ENCODE measurements around the gene ABCG5.

The ABCG5 gene

DNA sequence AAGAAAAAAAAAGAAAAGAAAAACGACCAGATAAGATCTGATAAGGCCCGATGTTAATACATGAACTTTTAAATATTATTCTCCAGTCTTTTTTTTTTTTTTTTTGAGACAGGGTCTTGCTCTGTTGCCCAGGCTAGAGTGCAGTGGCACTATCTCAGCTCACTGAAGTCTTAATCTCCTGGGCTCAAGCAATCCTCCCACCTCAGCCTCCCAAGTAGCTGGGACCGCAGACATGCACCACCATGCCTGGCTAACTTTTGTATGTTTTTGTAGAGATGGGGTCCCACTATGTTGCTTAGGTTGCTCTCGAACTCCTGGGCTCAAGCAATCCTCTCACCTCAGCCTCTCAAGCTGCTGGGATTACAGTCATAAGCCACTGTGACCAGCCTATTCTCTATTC lies 1.6 kb downstream of the ABCG5 start:
- H3K9me3 ChIP-seq (ENCODE audit: insufficient read depth, low read length) = no peaks in the 10 kb centered on the region
- H3K27me3 ChIP-seq (ENCODE audit: low read length) = no peaks in the 10 kb centered on the region
- no peaks in the 10 kb centered on the region for H3K36me3 ChIP-seq (ENCODE audit: low read length)
- no peaks in the 10 kb centered on the region for H3K79me2 ChIP-seq (ENCODE audit: insufficient read depth, low read length)
- no peaks in the 10 kb centered on the region for H3F3A ChIP-seq (ENCODE audit: insufficient read depth)
- H3K27ac ChIP-seq (ENCODE audit: low read depth, low read length) = no peak overlapping the region
- no peak overlapping the region for H3K9ac ChIP-seq (ENCODE audit: low read length)
- no peak overlapping the region for H3K4me3 ChIP-seq (ENCODE audit: insufficient read depth, low read length, poor library complexity, severe bottlenecking)
- no peak overlapping the region for H3K4me2 ChIP-seq (ENCODE audit: low read depth, low read length, poor library complexity, severe bottlenecking)
- TF ChIP-seq, protein P1, sequence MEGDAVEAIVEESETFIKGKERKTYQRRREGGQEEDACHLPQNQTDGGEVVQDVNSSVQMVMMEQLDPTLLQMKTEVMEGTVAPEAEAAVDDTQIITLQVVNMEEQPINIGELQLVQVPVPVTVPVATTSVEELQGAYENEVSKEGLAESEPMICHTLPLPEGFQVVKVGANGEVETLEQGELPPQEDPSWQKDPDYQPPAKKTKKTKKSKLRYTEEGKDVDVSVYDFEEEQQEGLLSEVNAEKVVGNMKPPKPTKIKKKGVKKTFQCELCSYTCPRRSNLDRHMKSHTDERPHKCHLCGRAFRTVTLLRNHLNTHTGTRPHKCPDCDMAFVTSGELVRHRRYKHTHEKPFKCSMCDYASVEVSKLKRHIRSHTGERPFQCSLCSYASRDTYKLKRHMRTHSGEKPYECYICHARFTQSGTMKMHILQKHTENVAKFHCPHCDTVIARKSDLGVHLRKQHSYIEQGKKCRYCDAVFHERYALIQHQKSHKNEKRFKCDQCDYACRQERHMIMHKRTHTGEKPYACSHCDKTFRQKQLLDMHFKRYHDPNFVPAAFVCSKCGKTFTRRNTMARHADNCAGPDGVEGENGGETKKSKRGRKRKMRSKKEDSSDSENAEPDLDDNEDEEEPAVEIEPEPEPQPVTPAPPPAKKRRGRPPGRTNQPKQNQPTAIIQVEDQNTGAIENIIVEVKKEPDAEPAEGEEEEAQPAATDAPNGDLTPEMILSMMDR (IDR thresholded peaks at IDR 0.05; ENCODE audit: insufficient read depth, low read length, poor library complexity, severe bottlenecking) = no peak
- no peak for TF ChIP-seq EZH2phosphoT487 (conservative IDR thresholded peaks at IDR 0.05; ENCODE audit: low read length)
- no peak overlapping the region for H2AFZ ChIP-seq (ENCODE audit: low read depth, low read length, severe bottlenecking)
- H4K20me1 ChIP-seq (ENCODE audit: low read depth, low read length) = no peaks in the 10 kb centered on the region
- H3K9me2 ChIP-seq (replicated peaks; ENCODE audit: insufficient read depth, low read length) = no peaks in the 10 kb centered on the region

DNA sequence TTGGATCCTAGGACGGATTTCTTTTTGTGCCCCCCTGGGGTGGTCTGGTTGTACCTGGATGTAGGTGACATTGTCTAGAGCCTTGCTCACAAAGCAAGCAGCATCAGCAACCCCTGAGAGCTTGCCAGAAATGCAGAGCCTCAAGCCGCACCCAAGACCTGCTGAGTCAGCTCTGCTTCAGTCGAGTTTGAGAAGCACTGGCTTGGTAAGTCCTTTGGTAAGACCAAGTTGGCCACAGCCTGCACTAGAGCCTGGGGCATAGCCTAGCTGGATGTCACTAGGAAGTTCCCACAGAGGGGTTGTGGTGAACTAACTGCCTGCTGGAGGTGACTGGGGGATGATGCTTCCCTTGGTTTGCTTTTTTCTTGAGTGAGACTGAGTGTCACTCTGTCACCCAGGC lies 6.2 kb downstream of the ABCG5 start:
- H3K27me3 ChIP-seq (ENCODE audit: low read length) = no peaks in the 10 kb centered on the region; the same call in 1 of the 2 replicates
- H3K9ac ChIP-seq (ENCODE audit: low read length) = no peak overlapping the region
- H3K4me2 ChIP-seq (ENCODE audit: low read depth, low read length, poor library complexity, severe bottlenecking) = no peak overlapping the region
- H3F3A ChIP-seq (ENCODE audit: insufficient read depth) = no peaks in the 10 kb centered on the region
- no peak overlapping the region for H3K4me3 ChIP-seq (ENCODE audit: insufficient read depth, low read length, poor library complexity, severe bottlenecking)
- H4K20me1 ChIP-seq (ENCODE audit: low read depth, low read length) = no peaks in the 10 kb centered on the region
- H3K27ac ChIP-seq (ENCODE audit: low read depth, low read length) = no peak overlapping the region
- H2AFZ ChIP-seq (ENCODE audit: low read depth, low read length, severe bottlenecking) = no peak overlapping the region
- H3K9me2 ChIP-seq (replicated peaks; ENCODE audit: insufficient read depth, low read length) = no peaks in the 10 kb centered on the region
- no peaks in the 10 kb centered on the region for H3K36me3 ChIP-seq (ENCODE audit: low read length)
- no peak for TF ChIP-seq EZH2phosphoT487 (conservative IDR thresholded peaks at IDR 0.05; ENCODE audit: low read length)
- TF ChIP-seq, protein P1 (IDR thresholded peaks at IDR 0.05; ENCODE audit: insufficient read depth, low read length, poor library complexity, severe bottlenecking) = no peak
- H3K9me3 ChIP-seq (ENCODE audit: insufficient read depth, low read length) = no peaks in the 10 kb centered on the region
- H3K79me2 ChIP-seq (ENCODE audit: insufficient read depth, low read length) = no peaks in the 10 kb centered on the region

DNA sequence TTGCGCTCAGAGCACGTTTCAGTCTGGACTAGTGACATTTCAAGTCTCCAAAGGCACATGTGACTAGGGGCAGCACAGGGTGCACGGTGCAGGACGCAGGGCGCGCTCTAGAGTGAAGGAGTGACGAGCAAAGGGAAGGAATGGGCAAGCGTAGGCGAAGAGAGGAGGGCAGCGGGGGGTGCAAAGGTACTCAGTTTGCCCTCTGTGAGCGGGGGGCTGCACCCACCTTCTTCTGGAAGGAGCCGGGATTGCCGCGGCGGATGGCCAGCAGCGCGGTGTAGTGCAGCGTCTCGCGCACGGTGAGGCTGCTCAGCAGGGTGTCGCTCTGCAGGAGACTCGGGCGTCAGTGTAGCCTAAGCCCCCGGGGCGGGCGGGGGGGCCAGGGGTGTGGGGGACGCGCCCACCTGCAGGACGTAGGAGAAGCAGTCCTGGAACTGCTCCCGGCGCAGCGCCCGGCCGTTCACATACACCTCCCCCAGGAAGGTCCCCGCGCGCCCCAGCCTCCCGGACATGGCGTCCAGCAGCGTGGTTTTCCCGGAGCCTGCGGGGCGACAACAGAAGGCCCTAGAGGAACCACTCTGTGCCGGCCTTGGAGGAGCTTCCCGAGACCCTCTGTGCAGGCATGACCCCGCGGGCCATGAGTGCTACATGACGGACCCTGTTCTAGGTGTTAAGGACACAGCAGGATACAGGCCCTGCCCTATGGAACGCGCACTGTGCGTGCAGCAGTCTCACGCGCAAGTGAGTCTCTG lies 6.9 kb downstream of the ABCG5 start:
- no peak overlapping the region for H3K27ac ChIP-seq (ENCODE audit: low read depth, low read length)
- no peaks in the 10 kb centered on the region; the same call in 1 of the 2 replicates for H3K27me3 ChIP-seq (ENCODE audit: low read length)
- no peak overlapping the region for H2AFZ ChIP-seq (ENCODE audit: low read depth, low read length, severe bottlenecking)
- no peaks in the 10 kb centered on the region for H4K20me1 ChIP-seq (ENCODE audit: low read depth, low read length)
- no peaks in the 10 kb centered on the region for H3K36me3 ChIP-seq (ENCODE audit: low read length)
- H3K9ac ChIP-seq (ENCODE audit: low read length) = no peak overlapping the region
- no peak overlapping the region for H3K4me2 ChIP-seq (ENCODE audit: low read depth, low read length, poor library complexity, severe bottlenecking)
- H3K9me2 ChIP-seq (replicated peaks; ENCODE audit: insufficient read depth, low read length) = no peaks in the 10 kb centered on the region
- no peaks in the 10 kb centered on the region for H3K9me3 ChIP-seq (ENCODE audit: insufficient read depth, low read length)
- no peaks in the 10 kb centered on the region for H3F3A ChIP-seq (ENCODE audit: insufficient read depth)
- TF ChIP-seq EZH2phosphoT487 (conservative IDR thresholded peaks at IDR 0.05; ENCODE audit: low read length) = no peak
- TF ChIP-seq, protein P1 (IDR thresholded peaks at IDR 0.05; ENCODE audit: insufficient read depth, low read length, poor library complexity, severe bottlenecking) = no peak
- H3K4me3 ChIP-seq (ENCODE audit: insufficient read depth, low read length, poor library complexity, severe bottlenecking) = no peak overlapping the region
- H3K79me2 ChIP-seq (ENCODE audit: insufficient read depth, low read length) = no peaks in the 10 kb centered on the region
